BLaER1 (cell line): Measurements from ENCODE around the gene UNC5B.

Source experiments
- H3K27ac ChIP-seq: shearing (Covaris generic); formaldehyde crosslinking; 2 replicates; pipeline ENCODE4 v1.8.1; 2022
- H3K27me3 ChIP-seq: shearing (Covaris generic); formaldehyde crosslinking; 2 replicates; pipeline ENCODE4 v1.8.1; 2022
- H3K36me3 ChIP-seq: shearing (Covaris generic); formaldehyde crosslinking; 2 replicates; pipeline ENCODE4 v1.8.1; 2022
- H3K4me1 ChIP-seq: shearing (Covaris generic); formaldehyde crosslinking; 2 replicates; pipeline ENCODE4 v1.8.1; 2022
- H3K4me2 ChIP-seq: shearing (Covaris generic); formaldehyde crosslinking; 2 replicates; pipeline ENCODE4 v1.8.1; 2022
- H3K4me3 ChIP-seq: shearing (Covaris generic); formaldehyde crosslinking; 2 replicates; pipeline ENCODE4 v1.8.1; 2022
- H3K9ac ChIP-seq: shearing (Covaris generic); formaldehyde crosslinking; 2 replicates; pipeline ENCODE4 v1.8.1; 2022
- H3K9me3 ChIP-seq: shearing (Covaris generic); formaldehyde crosslinking; 2 replicates; pipeline ENCODE4 v1.8.1; 2022
- H4K20me1 ChIP-seq: shearing (Covaris generic); formaldehyde crosslinking; 2 replicates; pipeline ENCODE4 v1.8.1; 2022
- Cebpa-rat ChIP-seq: shearing (Covaris generic); IDR thresholded peaks from 2 replicates; pipeline ENCODE4 v1.8.1; 2022

The UNC5B gene

DNA sequence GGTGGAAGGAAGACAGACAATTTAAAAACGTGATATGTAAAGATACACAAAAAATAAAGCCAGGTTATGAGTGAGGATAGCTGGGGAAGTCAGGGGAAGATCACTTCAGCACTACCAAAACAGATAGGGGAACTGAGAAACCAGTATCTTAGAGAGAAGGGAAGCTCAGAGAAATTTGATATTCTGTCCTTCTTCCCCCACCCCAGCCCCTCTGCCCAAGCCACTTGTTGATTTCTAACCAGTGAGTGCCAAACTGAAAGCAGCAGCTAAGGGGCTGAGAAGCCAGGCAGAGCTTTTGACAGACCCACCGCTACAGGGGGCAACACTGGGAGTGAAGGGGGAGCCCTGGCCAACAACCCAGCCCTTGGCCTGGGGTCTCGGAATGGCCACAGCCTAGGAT, 97.5 kb downstream of the UNC5B start:
- no peak for TF ChIP-seq Cebpa-rat

DNA sequence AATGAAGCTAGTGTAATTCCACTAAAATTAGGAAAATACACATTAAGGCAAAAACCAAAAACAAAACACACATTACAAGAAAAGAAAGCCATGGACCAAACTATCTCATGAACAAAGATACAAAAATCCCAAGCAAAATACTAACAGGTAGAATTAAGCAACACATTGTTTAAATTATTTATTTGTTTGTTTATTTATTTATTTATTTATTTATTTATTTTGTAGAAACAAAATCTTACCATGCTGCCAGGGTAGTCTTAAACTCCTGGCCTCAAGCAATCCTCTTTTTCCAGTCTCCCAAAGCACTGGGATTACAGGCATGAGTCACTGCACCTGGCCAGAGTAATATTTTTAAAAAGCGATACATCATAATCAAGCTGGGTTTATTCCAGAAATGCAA, 99.8 kb downstream of the UNC5B start:
- Histone ChIP-seq H3K27me3 (no peaks in the 10 kb centered on the region), H3K4me2 (no peak overlapping the region), H3K4me1 (peaks cover 25% of the 10 kb centered on the region), H3K9me3 (no peaks in the 10 kb centered on the region), H4K20me1 (no peaks in the 10 kb centered on the region), H3K36me3 (no peaks in the 10 kb centered on the region), H3K27ac (no peak overlapping the region), H3K4me3 (no peak overlapping the region), H3K9ac (no peak overlapping the region)
- no peak for TF ChIP-seq Cebpa-rat

More for the DNA sequence above, 97.5 kb downstream of the UNC5B start:
- H3K36me3 ChIP-seq, result no peaks in the 10 kb centered on the region
- 0 out of 2 replicates have a peak overlapping the region, but pooled peaks have one; percentile 0 for H3K4me2 ChIP-seq
- no peak overlapping the region for H3K9ac ChIP-seq
- no peaks in the 10 kb centered on the region for H4K20me1 ChIP-seq
- H3K27me3 ChIP-seq, result no peaks in the 10 kb centered on the region
- no peak overlapping the region for H3K27ac ChIP-seq
- H3K9me3 ChIP-seq, result no peaks in the 10 kb centered on the region
- H3K4me3 ChIP-seq, result no peak overlapping the region
- peaks cover 5% of the 10 kb centered on the region for H3K4me1 ChIP-seq

GRCh38 chr10:71312811-71313789, 100.7 kb downstream of the UNC5B start:
- no peak overlapping the region for H3K27ac ChIP-seq
- H3K4me3 ChIP-seq, result no peak overlapping the region
- no peaks in the 10 kb centered on the region for H3K27me3 ChIP-seq
- no peaks in the 10 kb centered on the region for H3K36me3 ChIP-seq
- no peaks in the 10 kb centered on the region for H3K9me3 ChIP-seq
- H4K20me1 ChIP-seq, result no peaks in the 10 kb centered on the region
- H3K9ac ChIP-seq, result no peak overlapping the region
- H3K4me2 ChIP-seq, result no peak overlapping the region
- H3K4me1 ChIP-seq, result peaks cover 34% of the 10 kb centered on the region
- no peak for TF ChIP-seq Cebpa-rat

DNA sequence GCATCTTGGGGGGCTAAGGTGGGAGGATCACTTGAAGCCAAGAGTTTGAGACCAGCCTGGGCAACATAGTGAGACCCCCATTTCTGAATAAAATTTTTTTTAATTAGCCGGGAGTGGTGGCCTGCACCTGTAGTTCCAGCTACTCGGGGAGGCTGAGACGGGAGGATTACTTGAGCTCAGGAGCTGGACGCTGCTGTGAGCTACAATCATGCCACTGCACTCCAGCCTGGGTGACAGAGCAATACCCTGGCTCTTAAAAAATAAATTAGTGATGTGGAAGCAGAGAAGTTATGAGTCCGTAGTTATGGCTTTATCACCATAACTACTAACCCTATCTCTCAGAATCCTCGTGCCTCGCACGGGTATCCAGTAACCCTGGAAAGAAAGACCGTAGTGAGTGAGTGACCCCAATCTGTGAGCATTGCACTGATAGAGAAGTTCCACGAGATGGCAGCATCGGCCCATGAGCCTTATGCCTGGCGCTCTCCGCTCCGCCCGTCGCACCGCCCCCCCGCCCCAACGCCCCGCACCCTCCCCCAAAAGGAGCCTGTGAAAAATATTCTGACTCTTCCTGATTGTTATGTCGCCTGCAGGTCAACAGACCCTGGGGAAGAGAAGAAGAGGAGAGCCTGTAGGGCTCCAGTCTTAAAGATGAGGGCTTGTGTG, 101.8 kb downstream of the UNC5B start:
- Histone ChIP-seq H4K20me1 (no peaks in the 10 kb centered on the region), H3K27ac (peak overlapping the region; percentile 56; the same call in 1 of the 2 replicates), H3K36me3 (no peaks in the 10 kb centered on the region), H3K9ac (peak overlapping the region; percentile 42; the same call in 1 of the 2 replicates), H3K9me3 (no peaks in the 10 kb centered on the region), H3K4me2 (peak overlapping the region; percentile 70), H3K4me1 (peaks cover 42% of the 10 kb centered on the region), H3K27me3 (no peaks in the 10 kb centered on the region), H3K4me3 (no peak overlapping the region)
- TF ChIP-seq Cebpa-rat, result no peak

DNA sequence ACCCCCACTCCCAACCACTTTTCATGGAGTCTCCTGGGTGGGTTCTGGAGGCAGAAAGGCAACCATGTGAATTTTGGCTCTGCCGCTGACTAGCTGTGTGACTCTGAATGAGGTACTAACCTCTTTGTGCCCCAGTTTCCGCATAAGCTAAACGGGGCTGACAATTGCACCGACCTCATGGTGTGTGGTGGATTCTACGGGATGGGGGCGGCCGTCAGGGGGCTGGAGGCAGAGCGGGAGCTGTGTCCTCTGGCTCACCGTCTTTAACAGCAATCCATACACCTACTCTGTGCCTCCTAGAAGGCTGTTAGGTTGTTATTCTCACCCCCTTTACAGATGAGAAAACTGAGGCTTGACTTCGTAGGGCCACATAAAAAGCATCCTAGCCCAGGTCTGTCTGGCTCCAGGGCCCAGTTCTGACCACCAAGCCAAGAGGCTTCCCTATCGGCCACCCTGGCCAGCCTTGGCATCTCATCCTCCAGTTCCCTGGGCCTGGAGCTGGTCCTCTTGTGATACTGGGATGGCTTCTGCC, 102.4 kb downstream of the UNC5B start:
- H3K4me1 ChIP-seq, result peaks cover 44% of the 10 kb centered on the region
- no peaks in the 10 kb centered on the region for H3K27me3 ChIP-seq
- H3K36me3 ChIP-seq, result no peaks in the 10 kb centered on the region
- no peaks in the 10 kb centered on the region for H3K9me3 ChIP-seq
- H4K20me1 ChIP-seq, result no peaks in the 10 kb centered on the region
- TF ChIP-seq Cebpa-rat, result no peak
- H3K4me3 ChIP-seq, result no peak overlapping the region
- H3K27ac ChIP-seq, result peak overlapping the region; percentile 56; the same call in 1 of the 2 replicates
- peak overlapping the region; percentile 42; the same call in 1 of the 2 replicates for H3K9ac ChIP-seq
- peak overlapping the region; percentile 70 for H3K4me2 ChIP-seq

DNA sequence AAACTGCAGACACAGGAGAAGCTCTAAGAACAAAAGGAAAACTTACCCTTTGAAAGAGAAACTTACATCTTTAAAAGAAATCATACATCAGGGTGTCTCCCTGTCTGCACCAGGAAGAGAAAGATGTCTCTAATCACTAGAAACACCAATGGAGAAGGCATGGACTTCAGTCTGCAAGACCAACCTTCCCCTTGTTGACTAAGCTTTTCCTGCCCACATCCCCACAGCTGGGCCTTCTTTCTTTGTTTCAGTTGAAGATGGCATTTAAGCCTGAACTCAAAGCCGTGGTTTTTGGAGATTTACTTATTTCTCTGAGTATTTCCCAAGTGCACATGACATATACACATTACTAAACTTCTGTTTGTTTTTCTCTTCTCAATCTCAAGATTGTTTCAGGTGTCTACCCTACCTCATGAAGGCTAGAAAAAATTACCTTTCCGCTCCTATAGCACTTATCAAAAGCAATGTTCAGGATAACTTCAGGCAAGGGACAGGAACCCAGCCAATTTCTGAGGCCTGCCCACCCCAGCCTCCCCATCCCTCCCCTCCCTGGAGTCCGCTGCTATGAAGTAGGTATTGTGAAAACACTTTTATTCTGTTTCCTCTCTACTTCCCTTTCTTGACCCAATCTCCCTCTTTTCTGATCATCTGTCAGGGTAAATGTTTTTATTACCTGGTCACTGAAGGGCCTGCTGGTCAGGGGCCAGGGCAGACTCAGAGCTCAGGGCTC, 103.9 kb downstream of the UNC5B start:
- peaks cover 59% of the 10 kb centered on the region for H3K4me1 ChIP-seq
- no peaks in the 10 kb centered on the region for H3K27me3 ChIP-seq
- peak overlapping the region; percentile 77 for H3K27ac ChIP-seq
- peak overlapping the region; percentile 77 for H3K4me2 ChIP-seq
- 0 out of 2 replicates have a peak, but pooled peaks cover 8% of the 10 kb centered on the region for H4K20me1 ChIP-seq
- peak overlapping the region; percentile 64 for H3K9ac ChIP-seq
- no peak overlapping the region for H3K4me3 ChIP-seq
- H3K36me3 ChIP-seq, result no peaks in the 10 kb centered on the region
- H3K9me3 ChIP-seq, result no peaks in the 10 kb centered on the region
- no peak for TF ChIP-seq Cebpa-rat

DNA sequence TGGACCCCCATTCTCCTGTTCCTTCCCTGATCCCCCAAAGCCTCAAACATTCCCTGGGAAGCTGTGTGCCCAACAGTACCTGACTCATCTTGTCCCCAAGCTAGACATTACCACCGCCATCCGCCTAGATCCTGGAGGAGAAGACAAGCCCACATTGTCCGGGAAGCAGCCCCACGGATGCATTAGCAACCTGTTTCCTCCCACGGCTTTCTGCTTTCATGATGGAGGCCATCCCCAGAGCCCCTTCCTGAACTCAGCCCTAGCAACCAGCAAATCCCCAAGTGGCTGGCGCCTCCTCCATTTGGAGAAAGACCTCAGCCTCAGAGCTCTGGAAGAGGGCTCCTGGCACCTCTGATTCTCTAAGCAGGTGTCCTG, 104.4 kb downstream of the UNC5B start:
- H3K4me2 ChIP-seq, result peak overlapping the region; percentile 77
- no peaks in the 10 kb centered on the region for H3K9me3 ChIP-seq
- peak overlapping the region; percentile 64; the same call in 1 of the 2 replicates for H3K9ac ChIP-seq
- TF ChIP-seq Cebpa-rat, result no peak
- H3K27me3 ChIP-seq, result no peaks in the 10 kb centered on the region
- H3K27ac ChIP-seq, result peak overlapping the region; percentile 77
- H3K36me3 ChIP-seq, result no peaks in the 10 kb centered on the region
- 0 out of 2 replicates have a peak, but pooled peaks cover 8% of the 10 kb centered on the region for H4K20me1 ChIP-seq
- no peak overlapping the region for H3K4me3 ChIP-seq
- peaks cover 61% of the 10 kb centered on the region for H3K4me1 ChIP-seq

- peak overlapping the region; percentile 77; the same call in 1 of the 2 replicates for H3K4me2 ChIP-seq
- H3K27me3 ChIP-seq, result no peaks in the 10 kb centered on the region
- H4K20me1 ChIP-seq, result 0 out of 2 replicates have a peak, but pooled peaks cover 8% of the 10 kb centered on the region
- H3K4me3 ChIP-seq, result no peak overlapping the region
- TF ChIP-seq Cebpa-rat, result no peak
- H3K4me1 ChIP-seq, result peaks cover 61% of the 10 kb centered on the region
- no peak overlapping the region for H3K27ac ChIP-seq
- no peak overlapping the region for H3K9ac ChIP-seq
- H3K36me3 ChIP-seq, result peaks cover 5% of the 10 kb centered on the region
- no peaks in the 10 kb centered on the region for H3K9me3 ChIP-seq
Observed at GRCh38 chr10:71317739-71318138, 105.4 kb downstream of the UNC5B start.
